MM.1S (cell line): ENCODE measurements around the gene ANKK1.

Source experiments
- CTCF ChIP-seq: fragments of 300-600 bp; sonication (generic); IDR thresholded peaks from 2 replicates; pipeline ENCODE4 v1.5.1; 2016; ENCODE audit warnings: antibody characterized with exemption, low read length, mixed read lengths
- EZH2 ChIP-seq: fragments of 300-600 bp; sonication (generic); optimal IDR thresholded peaks from 2 replicates; pipeline ENCODE3; 2017; ENCODE audit warnings: low read depth, mild to moderate bottlenecking, antibody characterized with exemption, low read length, mixed read lengths
- EZH2phosphoT487 ChIP-seq: fragments of 300-600 bp; sonication (generic); IDR thresholded peaks from 2 replicates; pipeline ENCODE4 v1.6.1; 2018; ENCODE audit warnings: antibody characterized with exemption, low read length

- no peak for TF ChIP-seq CTCF
- no peak for TF ChIP-seq EZH2
- no peak for TF ChIP-seq EZH2phosphoT487
These were observed 16.9 kb upstream of the ANKK1 start for GRCh38 chr11:113370634-113371033.
